ENCODE results near the gene C3orf52.

C3orf52 gene

DNA sequence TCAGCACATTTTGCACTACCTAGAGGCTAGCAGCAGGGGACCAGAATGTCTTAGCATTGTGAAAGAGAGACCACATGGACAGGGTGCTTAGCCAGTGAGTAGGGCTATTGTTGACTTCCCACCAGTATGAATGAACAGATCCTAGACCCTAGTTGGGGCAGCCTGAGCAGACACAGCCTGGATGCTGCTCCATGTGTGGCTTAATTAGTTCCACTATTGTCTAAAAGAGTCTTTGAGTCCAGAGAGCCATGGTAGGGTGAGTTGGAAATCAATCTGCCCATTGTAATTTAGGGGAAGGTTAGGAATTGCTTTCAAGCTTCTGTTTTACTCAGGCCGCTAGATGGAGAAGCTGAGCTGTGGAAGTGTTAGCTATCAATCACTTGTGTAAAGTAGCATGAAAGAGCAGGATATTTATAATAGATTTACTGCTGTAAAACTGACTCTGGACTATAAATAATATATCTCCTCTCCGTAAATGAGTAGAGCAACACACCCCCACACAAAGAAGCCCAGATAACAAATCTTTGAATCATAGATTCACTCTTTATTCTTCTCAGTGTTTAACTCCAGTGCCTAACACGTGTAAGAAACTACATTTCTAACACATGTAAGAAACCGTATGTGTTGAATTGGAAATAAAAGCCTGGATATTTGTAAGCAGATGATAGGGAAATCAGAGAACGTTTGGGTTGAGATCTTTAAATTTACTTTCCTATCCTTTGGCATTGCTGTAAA is 50.9 kb downstream of the C3orf52 start:
- no peak for DNase-seq

DNA sequence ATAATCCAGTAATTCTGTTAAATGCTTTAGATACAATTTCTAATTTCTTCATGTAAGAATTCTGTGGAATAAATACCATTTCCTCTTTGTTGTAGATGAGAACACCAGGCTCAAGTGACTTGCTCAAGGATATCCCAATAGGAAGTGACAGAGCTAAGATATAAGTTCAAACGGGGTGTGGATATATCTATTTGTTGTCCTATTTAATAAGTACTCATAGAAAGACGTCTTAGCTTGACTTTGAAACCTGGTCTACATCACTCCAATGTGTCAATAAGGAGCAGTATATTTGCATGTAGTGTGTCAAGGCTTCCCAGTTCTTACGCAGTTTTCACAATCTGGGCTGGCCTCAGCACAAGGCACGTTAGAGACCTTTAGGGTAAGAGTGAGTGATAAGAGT is 51.6 kb downstream of the C3orf52 start:
- no peak for DNase-seq

DNA sequence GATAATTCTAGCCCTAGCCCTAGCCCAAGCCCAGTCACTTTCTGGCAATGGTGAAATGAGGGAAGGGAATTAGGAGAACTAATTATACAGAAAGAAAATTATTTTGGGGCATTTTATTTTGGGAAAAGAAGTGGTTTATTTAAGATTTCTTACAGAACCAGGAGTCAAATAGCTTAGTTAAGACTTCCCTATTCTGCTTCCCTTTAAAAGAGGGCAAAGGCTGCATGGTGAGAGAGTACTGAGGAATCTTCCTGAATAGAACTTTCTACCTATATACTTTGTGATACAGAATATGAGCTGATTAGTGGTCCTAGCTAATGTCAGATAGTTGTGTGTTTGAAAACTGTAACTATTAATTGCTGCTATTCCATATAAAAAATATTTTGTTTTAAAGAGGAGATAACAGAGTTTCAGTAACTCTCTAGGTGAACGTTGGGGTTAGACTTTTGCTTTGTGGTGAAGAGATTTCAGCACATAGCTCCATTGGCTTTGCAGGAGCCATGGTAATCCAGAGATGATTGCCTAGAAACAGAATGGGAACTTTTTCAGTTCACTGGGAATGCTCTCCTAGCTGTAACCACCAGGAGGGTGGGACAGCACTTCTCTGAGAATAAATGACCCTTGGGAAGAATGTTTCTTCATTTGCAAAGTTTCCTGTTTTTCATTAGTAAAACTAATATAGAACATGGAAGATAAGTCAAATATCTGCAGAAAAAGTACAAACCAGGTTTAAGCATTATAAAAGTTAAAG is 52.2 kb downstream of the C3orf52 start:
- DNase-seq: no peak

DNA sequence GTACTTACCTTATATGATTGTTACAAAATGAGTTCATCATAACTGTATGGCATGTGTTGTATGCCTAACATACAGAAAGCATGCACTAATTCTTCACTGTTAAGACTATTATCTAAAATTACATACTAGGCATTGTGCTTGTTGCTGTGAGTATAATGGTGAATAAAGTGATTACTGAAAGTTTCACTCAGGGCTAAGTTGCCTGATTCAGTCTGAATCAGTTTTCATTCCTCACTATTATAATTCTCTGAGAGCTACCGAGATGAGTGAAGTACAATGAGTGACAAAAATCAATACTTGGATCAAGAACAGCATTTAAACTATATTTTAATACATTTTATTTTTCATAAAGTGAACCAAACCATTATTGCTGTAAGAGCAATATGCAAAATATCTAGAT is 54.4 kb downstream of the C3orf52 start:
- no peak for DNase-seq

DNA sequence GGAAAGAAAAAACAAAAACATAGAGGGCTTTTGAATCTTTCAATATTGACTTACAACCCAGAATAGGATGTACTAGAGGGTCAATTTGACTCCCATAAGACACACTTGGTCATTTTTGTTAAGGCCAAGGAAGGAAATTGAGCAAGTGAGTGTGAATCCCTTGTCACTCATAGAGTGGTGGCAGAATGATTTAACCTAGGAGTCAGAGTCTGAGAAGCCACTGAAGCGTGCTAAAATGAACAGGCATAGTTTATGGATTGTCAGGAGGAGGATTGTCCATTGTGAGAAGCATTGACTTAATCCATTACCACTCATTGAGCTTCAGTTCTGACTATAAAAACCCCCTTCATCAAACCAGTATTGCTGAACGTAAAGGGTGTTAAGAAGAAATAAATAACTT is 55.1 kb downstream of the C3orf52 start:
- DNase-seq: no peak

DNA sequence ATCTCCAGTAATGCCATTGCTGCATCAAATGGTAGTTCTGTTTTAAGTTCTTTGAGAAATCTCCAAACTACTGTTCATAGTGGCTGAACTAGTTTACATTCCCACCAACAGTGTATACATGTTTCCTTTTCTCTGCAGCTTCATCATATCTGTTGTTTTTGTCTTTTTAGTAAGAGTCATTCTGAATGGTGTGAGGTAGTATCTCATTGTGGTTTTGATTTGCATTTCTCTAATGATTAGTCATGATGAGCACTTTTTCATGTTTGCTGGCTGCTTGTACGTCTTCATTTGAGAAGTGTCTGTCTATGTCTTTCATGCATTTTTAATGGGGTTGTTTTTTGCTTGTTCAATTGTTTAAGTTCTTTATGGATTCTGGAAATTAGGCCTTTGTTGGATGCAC is 57.1 kb downstream of the C3orf52 start:
- DNase-seq: no peak

DNA sequence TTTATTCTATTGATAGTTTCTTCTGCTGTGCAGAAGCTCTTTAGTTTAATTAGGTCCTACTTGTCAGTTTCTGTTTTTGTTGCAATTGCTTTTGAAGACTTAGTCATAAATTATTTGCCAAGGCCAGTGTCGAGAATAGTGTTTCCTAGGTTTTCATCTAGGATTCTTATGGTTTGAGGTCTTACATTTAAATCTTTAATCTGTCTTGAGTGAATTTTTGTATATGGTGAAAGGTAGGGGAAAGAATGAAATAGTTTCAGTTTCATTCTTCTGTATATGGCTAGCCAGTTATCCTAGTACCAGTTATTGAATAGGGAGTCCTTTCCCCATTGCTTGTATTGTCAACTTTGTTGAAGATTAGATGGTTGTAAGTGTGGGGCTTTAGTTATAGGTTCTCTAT is 57.5 kb downstream of the C3orf52 start:
- no peak for DNase-seq

DNA sequence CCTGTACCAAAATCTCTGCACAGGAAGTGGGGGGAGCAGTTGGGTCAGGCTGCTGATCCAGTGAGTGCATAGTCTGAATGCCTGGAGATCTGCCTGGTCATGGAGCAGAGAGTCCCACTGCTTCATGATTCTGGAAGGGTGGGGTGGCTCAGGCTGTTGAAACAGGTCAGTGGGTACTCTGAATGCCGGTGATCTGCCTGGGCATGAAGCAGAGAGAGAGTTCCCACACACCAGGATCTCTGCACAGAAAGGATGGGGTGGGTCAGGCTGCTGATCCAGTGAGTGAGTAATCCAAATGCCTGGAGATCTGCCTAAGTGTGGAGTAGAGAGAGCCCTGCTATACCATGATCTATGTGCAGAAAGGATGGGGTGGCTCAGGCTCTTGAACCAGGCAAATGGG is 62.9 kb downstream of the C3orf52 start:
- no peak for DNase-seq

DNA sequence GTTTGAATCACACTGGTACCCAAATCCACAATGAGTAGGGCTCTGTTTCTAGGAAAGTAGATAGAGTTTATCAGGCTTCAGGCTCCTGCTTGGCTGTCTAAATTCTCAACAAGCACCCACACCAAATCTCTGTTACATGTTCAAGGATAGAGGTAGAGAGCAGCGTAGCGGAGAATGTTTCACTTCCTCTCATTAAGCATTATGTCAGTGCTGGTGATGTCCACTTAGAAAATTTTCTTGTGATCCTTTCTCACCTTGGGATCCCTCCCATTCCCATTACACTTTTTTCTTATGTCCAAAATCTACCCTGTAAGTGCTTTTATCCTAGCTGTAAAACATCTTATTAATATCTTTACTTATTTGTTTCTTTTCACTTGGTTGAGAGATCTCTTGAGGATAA is 81.6 kb downstream of the C3orf52 start:
- no peak for DNase-seq
